Measurements from ENCODE around the gene GJA4. TPM values are rescaled to one million over a fixed set of nuclear protein-coding genes. Genes with fewer than 3 reads are reported as not detected.

The GJA4 gene
- total RNA-seq, 2 experiments from 2014 or later, result not detected

DNA sequence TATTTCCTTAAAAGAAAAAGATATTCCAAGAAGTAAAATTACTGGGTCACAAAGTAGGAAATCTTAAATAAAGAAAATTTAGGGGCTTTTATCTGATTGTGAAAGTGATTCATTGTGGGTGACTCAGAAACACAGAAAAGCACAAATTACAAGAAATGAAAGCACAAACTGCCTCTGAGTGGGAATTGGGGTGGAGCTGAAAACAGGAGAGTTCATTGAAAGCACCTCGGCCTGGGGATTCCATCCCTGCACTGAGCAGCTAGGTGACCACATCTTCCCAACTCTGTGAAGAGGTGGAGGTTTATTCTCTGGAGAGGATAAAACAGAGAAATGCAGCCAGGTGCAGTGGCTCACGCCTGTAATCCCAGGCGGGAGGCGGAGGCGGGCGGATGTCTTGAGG, 7.4 kb downstream of the GJA4 start:
- Histone ChIP-seq H4K20me1 (ENCODE audit: insufficient read depth, low read length) (no peaks in the 10 kb centered on the region), H3K9me3 (ENCODE audit: low read length) (no peaks in the 10 kb centered on the region), H3K4me2 (ENCODE audit: low read length) (no peak overlapping the region), H2AFZ (ENCODE audit: low read length) (no peak overlapping the region), H3K79me2 (ENCODE audit: insufficient read depth, low read depth, low read length) (no peaks in the 10 kb centered on the region), H3K4me1 (ENCODE audit: insufficient read depth, low read length, poor library complexity, severe bottlenecking) (no peaks in the 10 kb centered on the region), H3K4me3 (ENCODE audit: low read depth, low read length, poor library complexity, severe bottlenecking) (no peak overlapping the region), H3K9me2 (ENCODE audit: insufficient read depth, low read length) (no peaks in the 10 kb centered on the region), H3K27ac (ENCODE audit: low read depth, low read length, poor library complexity, severe bottlenecking) (no peak overlapping the region), H3K36me3 (ENCODE audit: insufficient read depth, low read length) (no peaks in the 10 kb centered on the region)
- ChIA-PET POLR2A (no interaction called here), CTCF (ENCODE audit: unreplicated experiment) (no interaction called here)
- BruUV-seq (replicated peaks), result no TSS peak
- intact Hi-C loops (cut with micrococcal nuclease; ENCODE audit: unreplicated experiment), result no loop called here
- no peak for DNase-seq (ENCODE audit: low spot score)
- TF ChIP-seq, protein P1, sequence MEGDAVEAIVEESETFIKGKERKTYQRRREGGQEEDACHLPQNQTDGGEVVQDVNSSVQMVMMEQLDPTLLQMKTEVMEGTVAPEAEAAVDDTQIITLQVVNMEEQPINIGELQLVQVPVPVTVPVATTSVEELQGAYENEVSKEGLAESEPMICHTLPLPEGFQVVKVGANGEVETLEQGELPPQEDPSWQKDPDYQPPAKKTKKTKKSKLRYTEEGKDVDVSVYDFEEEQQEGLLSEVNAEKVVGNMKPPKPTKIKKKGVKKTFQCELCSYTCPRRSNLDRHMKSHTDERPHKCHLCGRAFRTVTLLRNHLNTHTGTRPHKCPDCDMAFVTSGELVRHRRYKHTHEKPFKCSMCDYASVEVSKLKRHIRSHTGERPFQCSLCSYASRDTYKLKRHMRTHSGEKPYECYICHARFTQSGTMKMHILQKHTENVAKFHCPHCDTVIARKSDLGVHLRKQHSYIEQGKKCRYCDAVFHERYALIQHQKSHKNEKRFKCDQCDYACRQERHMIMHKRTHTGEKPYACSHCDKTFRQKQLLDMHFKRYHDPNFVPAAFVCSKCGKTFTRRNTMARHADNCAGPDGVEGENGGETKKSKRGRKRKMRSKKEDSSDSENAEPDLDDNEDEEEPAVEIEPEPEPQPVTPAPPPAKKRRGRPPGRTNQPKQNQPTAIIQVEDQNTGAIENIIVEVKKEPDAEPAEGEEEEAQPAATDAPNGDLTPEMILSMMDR (conservative IDR thresholded peaks at IDR 0.05; ENCODE audit: low read length), result no peak
- TF ChIP-seq EZH2phosphoT487 (IDR thresholded peaks at IDR 0.05; ENCODE audit: borderline replicate concordance, low read depth, low read length), result no peak

DNA sequence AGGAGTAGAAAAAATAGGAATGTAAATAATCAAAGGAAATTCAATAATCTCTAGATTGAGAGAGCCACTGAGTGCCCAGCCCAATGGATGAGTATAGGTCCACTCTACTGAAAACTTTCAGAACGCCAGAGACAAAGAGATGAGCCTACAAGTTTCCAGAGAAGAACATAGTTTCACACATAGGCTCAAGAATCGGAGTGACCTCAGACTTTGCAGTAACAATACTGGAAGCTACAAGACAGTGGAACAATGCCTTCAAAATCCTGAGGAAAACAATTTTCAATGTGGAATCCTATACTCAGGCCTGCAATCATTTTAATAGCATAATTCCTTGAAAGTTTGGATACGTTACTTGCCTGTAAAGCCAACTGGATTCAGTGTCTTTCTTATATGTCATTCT, 11.0 kb downstream of the GJA4 start:
- no TSS peak for BruUV-seq (replicated peaks)
- H3K27ac ChIP-seq (ENCODE audit: low read depth, low read length, poor library complexity, severe bottlenecking), result no peak overlapping the region
- H2AFZ ChIP-seq (ENCODE audit: low read length), result no peak overlapping the region
- H4K20me1 ChIP-seq (ENCODE audit: insufficient read depth, low read length), result no peaks in the 10 kb centered on the region
- CTCF ChIA-PET (ENCODE audit: unreplicated experiment), result no interaction called here
- H3K4me1 ChIP-seq (ENCODE audit: insufficient read depth, low read length, poor library complexity, severe bottlenecking), result no peaks in the 10 kb centered on the region
- DNase-seq (ENCODE audit: low spot score), result no peak
- no peaks in the 10 kb centered on the region for H3K9me3 ChIP-seq (ENCODE audit: low read length)
- no peaks in the 10 kb centered on the region for H3K36me3 ChIP-seq (ENCODE audit: insufficient read depth, low read length)
- intact Hi-C loops (cut with micrococcal nuclease; ENCODE audit: unreplicated experiment), result no loop called here
- TF ChIP-seq, protein P1 (conservative IDR thresholded peaks at IDR 0.05; ENCODE audit: low read length), result no peak
- TF ChIP-seq EZH2phosphoT487 (IDR thresholded peaks at IDR 0.05; ENCODE audit: borderline replicate concordance, low read depth, low read length), result no peak
- no peak overlapping the region for H3K4me3 ChIP-seq (ENCODE audit: low read depth, low read length, poor library complexity, severe bottlenecking)
- H3K9me2 ChIP-seq (ENCODE audit: insufficient read depth, low read length), result no peaks in the 10 kb centered on the region
- H3K4me2 ChIP-seq (ENCODE audit: low read length), result no peak overlapping the region
- H3K79me2 ChIP-seq (ENCODE audit: insufficient read depth, low read depth, low read length), result no peaks in the 10 kb centered on the region
- POLR2A ChIA-PET, result no interaction called here

DNA sequence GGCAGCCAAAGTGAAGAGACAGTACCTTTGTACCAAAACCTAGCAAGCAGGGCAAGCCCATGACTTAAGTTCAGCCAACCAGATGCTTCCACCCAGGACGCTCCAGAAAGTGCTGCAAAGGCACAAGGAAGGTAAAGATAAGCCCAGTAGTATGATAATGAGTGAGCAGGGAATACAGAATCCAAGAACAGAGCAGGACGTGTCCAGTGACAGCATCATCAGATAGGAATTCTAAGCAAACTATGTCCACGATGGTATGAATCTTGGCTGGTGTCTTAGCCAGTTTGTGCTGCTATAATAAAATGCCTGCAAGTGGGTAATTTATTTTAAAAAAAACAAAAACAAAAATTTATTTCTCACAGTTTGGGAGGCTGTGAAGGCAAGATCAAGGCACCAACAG, 13.6 kb downstream of the GJA4 start:
- ChIA-PET CTCF (ENCODE audit: unreplicated experiment) (no interaction called here), POLR2A (interaction anchor here (0.7 kb wide), 1 partner anchor 1252 kb away, joined by 3 read pairs; no protein-coding TSS in a partner anchor)
- no peaks in the 10 kb centered on the region for H4K20me1 ChIP-seq (ENCODE audit: insufficient read depth, low read length)
- H3K27ac ChIP-seq (ENCODE audit: low read depth, low read length, poor library complexity, severe bottlenecking), result no peak overlapping the region
- no peaks in the 10 kb centered on the region for H3K9me2 ChIP-seq (ENCODE audit: insufficient read depth, low read length)
- no peaks in the 10 kb centered on the region for H3K9me3 ChIP-seq (ENCODE audit: low read length)
- no TSS peak for BruUV-seq (replicated peaks)
- no peaks in the 10 kb centered on the region for H3K36me3 ChIP-seq (ENCODE audit: insufficient read depth, low read length)
- no peak overlapping the region for H2AFZ ChIP-seq (ENCODE audit: low read length)
- no peaks in the 10 kb centered on the region for H3K4me1 ChIP-seq (ENCODE audit: insufficient read depth, low read length, poor library complexity, severe bottlenecking)
- no peaks in the 10 kb centered on the region for H3K79me2 ChIP-seq (ENCODE audit: insufficient read depth, low read depth, low read length)
- DNase-seq (ENCODE audit: low spot score), result no peak
- no peak overlapping the region for H3K4me2 ChIP-seq (ENCODE audit: low read length)
- no peak overlapping the region for H3K4me3 ChIP-seq (ENCODE audit: low read depth, low read length, poor library complexity, severe bottlenecking)
- intact Hi-C loops (cut with micrococcal nuclease; ENCODE audit: unreplicated experiment), result no loop called here
- no peak for TF ChIP-seq EZH2phosphoT487 (IDR thresholded peaks at IDR 0.05; ENCODE audit: borderline replicate concordance, low read depth, low read length)
- TF ChIP-seq, protein P1 (conservative IDR thresholded peaks at IDR 0.05; ENCODE audit: low read length), result no peak
